Transverse colon (tissue), 4 donors: ENCODE data around the gene ZNF786. TPM values are rescaled to one million over a fixed set of nuclear protein-coding genes. Genes with fewer than 3 reads are reported as not detected.

ENCODE experiments used
- DNase-seq: peaks from one replicate; pipeline ENCODE4 v3.0.0-alpha.2; 2019
- H3K27ac ChIP-seq, 4 donors: fragments of 200-600 bp; sonication (generic); 2 replicates each; pipeline ENCODE4 v1.5.1; 2016 to 2018; ENCODE audit warnings: inconsistent platforms in 4 of 4
- H3K27me3 ChIP-seq: fragments of 200-600 bp; sonication (generic); 2 replicates; pipeline ENCODE4 v1.5.1; 2017; ENCODE audit warnings: inconsistent platforms
- H3K36me3 ChIP-seq, 4 donors: fragments of 200-600 bp; sonication (generic); 2 replicates each; pipeline ENCODE4 v1.5.1; 2017 to 2019; ENCODE audit warnings: inconsistent platforms in 4 of 4
- H3K4me1 ChIP-seq, 4 donors: fragments of 200-600 bp; sonication (generic); 2 replicates each; pipeline ENCODE4 v1.5.1; 2017 to 2020; ENCODE audit warnings: inconsistent platforms in 4 of 4
- H3K4me3 ChIP-seq, 4 donors: fragments of 200-600 bp; sonication (generic); 1 replicate in 1 of 4; 2 replicates in 3 of 4; pipeline versions ENCODE4 v1.5.1 to v1.6.1; 2017 to 2019; ENCODE audit warnings: inconsistent platforms in 4 of 4
- H3K9me3 ChIP-seq, 2 donors: fragments of 200-600 bp; sonication (generic); 2 replicates each; pipeline ENCODE4 v1.5.1; 2017 to 2019; ENCODE audit warnings: inconsistent platforms in 2 of 2
- EP300 ChIP-seq: sonication (generic); formaldehyde crosslinking; IDR thresholded peaks from one replicate; pipeline ENCODE4 v1.6.1; 2017; ENCODE audit warnings: antibody characterized with exemption, low read depth
- POLR2A ChIP-seq: fragments of 450-650 bp; IDR thresholded peaks from one replicate; pipeline ENCODE4 v1.6.1; 2016; ENCODE audit warnings: antibody characterized with exemption, mild to moderate bottlenecking, moderate library complexity
- POLR2AphosphoS5 ChIP-seq, 3 donors: sonication (generic); formaldehyde crosslinking; IDR thresholded peaks; one replicate each; pipeline ENCODE4 v1.6.1; 2016; ENCODE audit warnings: antibody characterized with exemption in 3 of 3
- WGBS, 2 donors: methylation state at CpG; one replicate each; pipeline ENCODE4 v1.1.5; 2018; ENCODE audit warnings: low coverage in 1 of 2; 5-methylcytosine and 5-hydroxymethylcytosine counted together
- in situ Hi-C, 4 donors: fragments of 200-750 bp; cut with MboI; loops; one replicate each; pipeline versions ENCODE4 v1.15.0 to v1.15.1; 2017; ENCODE audit warnings: low sequenced_read_pairs in 3 of 4, low pct_ligation_motif_present in 1 of 4, low pct_unique_long_range_greater_than_20kb in 1 of 4
- intact Hi-C: fragments of 100-400 bp; cut with DNase I; formaldehyde crosslinking; loops from one replicate; pipeline ENCODE4 v1.15.1; 2023; ENCODE audit warnings: low total_unique reads
- total RNA-seq, 4 donors: library from RNA; depleted of rRNA; stranded (reverse); fragments of >200 nt; gene quantifications; one replicate each; pipeline ENCODE4 v1.1.0, GENCODE V29; 2016
- TF ChIP-seq, protein P1 (sequence below), 5 experiments: fragments of 200-600 bp in 3 of 5; fragments of 450-650 bp in 2 of 5; sonication (generic) in 3 of 5; IDR thresholded peaks; 1 replicate in 2 of 5; 2 replicates in 3 of 5; pipeline ENCODE4 v1.5.1; 2016 to 2017; ENCODE audit warnings: antibody characterized with exemption in 5 of 5, inconsistent platforms in 3 of 5, mild to moderate bottlenecking in 2 of 5, moderate library complexity in 1 of 5

Gene ZNF786
- total RNA-seq, 4 donors from 2014 or later = 4.0 to 5.2 (median 5.2) TPM

- Histone ChIP-seq H3K27ac (no peak overlapping the region), H3K4me1 (no peaks in the 10 kb centered on the region), H3K36me3 (peaks cover 0 to 7% (median 0%) of the 10 kb centered on the region in 4 donors), H3K4me3 (no peak overlapping the region), H3K27me3 (no peaks in the 10 kb centered on the region), H3K9me3 (no peaks in the 10 kb centered on the region)
- in situ Hi-C loops = no loop called here
- TF ChIP-seq POLR2A = no peak
- TF ChIP-seq POLR2AphosphoS5 (IDR thresholded peaks at IDR 0.05) = no peak
- TF ChIP-seq EP300 = no peak
- TF ChIP-seq, protein P1, sequence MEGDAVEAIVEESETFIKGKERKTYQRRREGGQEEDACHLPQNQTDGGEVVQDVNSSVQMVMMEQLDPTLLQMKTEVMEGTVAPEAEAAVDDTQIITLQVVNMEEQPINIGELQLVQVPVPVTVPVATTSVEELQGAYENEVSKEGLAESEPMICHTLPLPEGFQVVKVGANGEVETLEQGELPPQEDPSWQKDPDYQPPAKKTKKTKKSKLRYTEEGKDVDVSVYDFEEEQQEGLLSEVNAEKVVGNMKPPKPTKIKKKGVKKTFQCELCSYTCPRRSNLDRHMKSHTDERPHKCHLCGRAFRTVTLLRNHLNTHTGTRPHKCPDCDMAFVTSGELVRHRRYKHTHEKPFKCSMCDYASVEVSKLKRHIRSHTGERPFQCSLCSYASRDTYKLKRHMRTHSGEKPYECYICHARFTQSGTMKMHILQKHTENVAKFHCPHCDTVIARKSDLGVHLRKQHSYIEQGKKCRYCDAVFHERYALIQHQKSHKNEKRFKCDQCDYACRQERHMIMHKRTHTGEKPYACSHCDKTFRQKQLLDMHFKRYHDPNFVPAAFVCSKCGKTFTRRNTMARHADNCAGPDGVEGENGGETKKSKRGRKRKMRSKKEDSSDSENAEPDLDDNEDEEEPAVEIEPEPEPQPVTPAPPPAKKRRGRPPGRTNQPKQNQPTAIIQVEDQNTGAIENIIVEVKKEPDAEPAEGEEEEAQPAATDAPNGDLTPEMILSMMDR (IDR thresholded peaks at IDR 0.05) = no peak
- 74 to 95% methylated on average over 6 to 9 of the region's 9 CpGs for WGBS, 2 donors
- DNase-seq = no peak
- intact Hi-C loops = no loop called here
Measured at GRCh38 chr7:149077594-149077993, 12.9 kb downstream of the ZNF786 start.

DNA sequence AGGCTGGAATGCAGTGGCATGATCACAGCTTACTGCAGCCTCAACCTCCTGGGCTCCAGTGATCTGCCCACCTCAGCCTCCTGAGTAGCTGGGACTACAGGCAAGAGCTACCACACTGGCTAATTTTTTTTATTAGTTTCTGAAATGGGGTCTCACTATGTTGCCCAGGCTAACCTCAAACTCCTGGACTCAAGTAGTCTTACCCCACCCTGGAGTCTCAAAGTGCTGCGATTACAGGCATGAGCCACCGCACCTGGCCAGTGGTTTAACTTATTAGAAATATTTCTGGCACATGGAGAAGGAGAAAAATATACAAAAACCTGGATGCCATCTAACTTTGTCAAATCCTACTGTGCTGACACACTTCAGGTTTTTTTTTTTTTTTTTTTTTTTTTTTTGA, 15.2 kb downstream of the ZNF786 start:
- in situ Hi-C loops = no loop called here
- H3K27me3 ChIP-seq = no peaks in the 10 kb centered on the region
- H3K4me1 ChIP-seq = no peaks in the 10 kb centered on the region
- no peak overlapping the region for H3K4me3 ChIP-seq
- H3K9me3 ChIP-seq = no peaks in the 10 kb centered on the region
- no peak overlapping the region for H3K27ac ChIP-seq
- TF ChIP-seq POLR2AphosphoS5 (IDR thresholded peaks at IDR 0.05) = no peak
- TF ChIP-seq, protein P1 (IDR thresholded peaks at IDR 0.05) = no peak
- no peak for TF ChIP-seq POLR2A
- TF ChIP-seq EP300 = no peak
- intact Hi-C loops = no loop called here
- H3K36me3 ChIP-seq = peaks cover 0 to 28% (median 5%) of the 10 kb centered on the region in 4 donors
- no peak for DNase-seq
- 93 to 100% methylated on average over 2 of the region's 2 CpGs for WGBS, 2 donors

- H3K27ac ChIP-seq = no peak overlapping the region
- H3K36me3 ChIP-seq = peaks cover 0 to 28% (median 5%) of the 10 kb centered on the region in 4 donors
- 81 to 93% methylated on average over 3 of the region's 3 CpGs for WGBS, 2 donors
- intact Hi-C loops = no loop called here
- H3K9me3 ChIP-seq = no peaks in the 10 kb centered on the region
- no peak overlapping the region for H3K4me3 ChIP-seq
- no peaks in the 10 kb centered on the region for H3K27me3 ChIP-seq
- TF ChIP-seq POLR2AphosphoS5 (IDR thresholded peaks at IDR 0.05) (no peak), POLR2A (no peak), EP300 (no peak)
- TF ChIP-seq, protein P1 (IDR thresholded peaks at IDR 0.05) = no peak
- DNase-seq = no peak
- in situ Hi-C loops = no loop called here
- H3K4me1 ChIP-seq = no peaks in the 10 kb centered on the region
Measured at GRCh38 chr7:149074116-149074885, 16.2 kb downstream of the ZNF786 start.

DNA sequence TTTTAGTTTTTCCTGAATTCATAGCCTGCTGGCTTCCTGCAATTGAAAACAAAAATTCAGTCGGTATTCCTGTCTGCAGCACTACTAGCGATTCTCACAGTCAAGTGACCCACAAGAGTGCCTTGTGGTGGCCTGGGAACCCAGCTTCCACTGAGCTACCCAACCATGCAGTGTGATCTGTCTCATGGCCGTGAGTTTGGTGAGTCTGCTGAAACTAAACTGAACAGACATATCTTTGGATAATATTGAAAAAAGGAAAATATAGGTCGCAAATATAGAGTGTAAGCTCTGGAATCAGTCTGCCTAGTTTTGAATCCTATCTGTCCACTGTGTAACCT, 18.1 kb downstream of the ZNF786 start:
- 92 to 100% methylated on average over 1 to 4 of the region's 4 CpGs for WGBS, 2 donors
- no peak for DNase-seq
- Histone ChIP-seq H3K27ac (peak overlapping the region in 1 of 4 donors; percentile 32), H3K27me3 (no peaks in the 10 kb centered on the region), H3K4me1 (no peaks in the 10 kb centered on the region), H3K9me3 (no peaks in the 10 kb centered on the region), H3K36me3 (peaks cover 0 to 28% (median 5%) of the 10 kb centered on the region in 4 donors), H3K4me3 (no peak overlapping the region)
- TF ChIP-seq POLR2AphosphoS5 (IDR thresholded peaks at IDR 0.05) = no peak
- TF ChIP-seq, protein P1 (IDR thresholded peaks at IDR 0.05) = no peak
- no peak for TF ChIP-seq EP300
- no peak for TF ChIP-seq POLR2A
- intact Hi-C loops (no loop called here), in situ Hi-C loops (no loop called here)
